ENCODE results near the gene PINLYP. TPM values are rescaled to one million over a fixed set of nuclear protein-coding genes. Genes with fewer than 3 reads are reported as not detected.
A peak's percentile ranks its signal among the peaks of the same experiment; 100 is the strongest.

Gene PINLYP
- total RNA-seq, 1 experiment from 2014 or later, result 0.17 TPM

DNA sequence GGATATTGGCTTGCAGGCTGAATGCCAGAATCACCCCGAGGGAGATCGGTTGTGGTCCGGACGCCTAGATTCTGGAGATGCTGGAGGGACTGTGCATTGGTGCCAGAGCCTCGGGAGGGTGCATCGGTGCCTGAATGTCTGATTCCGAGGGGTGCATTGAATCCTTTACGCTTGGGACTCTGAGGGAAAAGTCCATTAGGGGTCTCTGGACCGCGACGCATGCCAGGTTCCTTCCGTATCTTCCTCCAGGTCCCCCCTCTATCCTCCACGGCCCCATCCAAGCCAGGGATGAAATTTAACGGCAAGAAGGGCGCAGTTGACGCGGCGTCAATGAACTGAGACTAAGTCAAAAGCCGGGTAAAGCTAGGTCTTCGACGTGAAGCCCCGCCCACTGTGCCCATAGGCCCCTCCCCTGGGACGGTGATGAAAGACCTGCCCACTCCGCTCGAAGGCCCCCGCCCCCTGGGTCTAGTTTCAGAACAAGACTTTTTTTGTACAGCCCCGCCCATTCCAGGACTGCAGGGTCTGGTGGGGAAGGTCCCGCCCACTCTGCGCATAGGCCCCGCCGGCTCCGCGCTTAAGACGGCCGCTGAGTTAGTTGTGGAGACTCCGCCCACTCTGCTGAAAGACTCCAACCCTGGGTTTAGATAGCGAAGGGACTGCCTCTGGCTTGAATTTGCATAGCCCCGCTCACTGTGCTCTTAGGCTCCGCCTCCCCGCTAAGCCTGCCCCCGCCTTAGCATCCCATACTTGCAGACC is 41.9 kb upstream of the PINLYP start:
- peak overlapping the region; percentile 74 for H3K9ac ChIP-seq (ENCODE audit: low read length)

More for the DNA sequence above, 41.9 kb upstream of the PINLYP start:
- peak overlapping the region; percentile 100 for H3K4me2 ChIP-seq (ENCODE audit: low read length)
- ChIA-PET CTCF (interaction anchor here (0.9 to 3.2 kb wide), 8 partner anchors 13 to 178 kb away, joined by 3 to 18 read pairs (median 4); no protein-coding TSS in a partner anchor), RAD21 (ENCODE audit: low non-redundant PET in 1 of 2, low total read pairs in 2 of 2, uncharacterized antibody in 2 of 2, unreplicated experiment in 2 of 2) (interaction anchor here in 1 of 2 experiments (1.2 kb wide), 1 partner anchor 14 kb away, joined by 3 read pairs; no protein-coding TSS in a partner anchor), POLR2A (interaction anchor here (0.7 to 1.4 kb wide), 6 partner anchors 13 to 224 kb away, joined by 3 to 5 read pairs (median 4); no protein-coding TSS in a partner anchor)
- no peaks in the 10 kb centered on the region for H3K9me3 ChIP-seq (ENCODE audit: control insufficient read depth in 1 of 2, insufficient read depth in 1 of 2, low read depth in 1 of 2, low read length in 2 of 2)
- peak; percentile 76 for ATAC-seq
- H3K27me3 ChIP-seq (ENCODE audit: insufficient read depth, low read length), result no peaks in the 10 kb centered on the region
- TF ChIP-seq EGR1 (IDR thresholded peaks at IDR 0.05; ENCODE audit: low read depth) (peak; percentile 57), YY1 (IDR thresholded peaks at IDR 0.05; ENCODE audit: extremely low read depth, insufficient replicate concordance, low read depth, low read length) (no peak), POLR2A (IDR thresholded peaks at IDR 0.05; ENCODE audit: borderline replicate concordance, extremely low read depth, insufficient read depth, insufficient read length) (no peak), SP1 (IDR thresholded peaks at IDR 0.05; ENCODE audit: low read depth) (peak; percentile 56), RAD21 (IDR thresholded peaks at IDR 0.05; ENCODE audit: low read depth) (no peak)
- TF ChIP-seq, protein P1, sequence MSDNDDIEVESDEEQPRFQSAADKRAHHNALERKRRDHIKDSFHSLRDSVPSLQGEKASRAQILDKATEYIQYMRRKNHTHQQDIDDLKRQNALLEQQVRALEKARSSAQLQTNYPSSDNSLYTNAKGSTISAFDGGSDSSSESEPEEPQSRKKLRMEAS (IDR thresholded peaks at IDR 0.05), result no peak
- TF ChIP-seq, protein P2, sequence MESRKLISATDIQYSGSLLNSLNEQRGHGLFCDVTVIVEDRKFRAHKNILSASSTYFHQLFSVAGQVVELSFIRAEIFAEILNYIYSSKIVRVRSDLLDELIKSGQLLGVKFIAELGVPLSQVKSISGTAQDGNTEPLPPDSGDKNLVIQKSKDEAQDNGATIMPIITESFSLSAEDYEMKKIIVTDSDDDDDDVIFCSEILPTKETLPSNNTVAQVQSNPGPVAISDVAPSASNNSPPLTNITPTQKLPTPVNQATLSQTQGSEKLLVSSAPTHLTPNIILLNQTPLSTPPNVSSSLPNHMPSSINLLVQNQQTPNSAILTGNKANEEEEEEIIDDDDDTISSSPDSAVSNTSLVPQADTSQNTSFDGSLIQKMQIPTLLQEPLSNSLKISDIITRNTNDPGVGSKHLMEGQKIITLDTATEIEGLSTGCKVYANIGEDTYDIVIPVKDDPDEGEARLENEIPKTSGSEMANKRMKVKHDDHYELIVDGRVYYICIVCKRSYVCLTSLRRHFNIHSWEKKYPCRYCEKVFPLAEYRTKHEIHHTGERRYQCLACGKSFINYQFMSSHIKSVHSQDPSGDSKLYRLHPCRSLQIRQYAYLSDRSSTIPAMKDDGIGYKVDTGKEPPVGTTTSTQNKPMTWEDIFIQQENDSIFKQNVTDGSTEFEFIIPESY (IDR thresholded peaks at IDR 0.05; ENCODE audit: extremely low read depth, insufficient replicate concordance, low read length), result no peak
- TF ChIP-seq, protein P3, sequence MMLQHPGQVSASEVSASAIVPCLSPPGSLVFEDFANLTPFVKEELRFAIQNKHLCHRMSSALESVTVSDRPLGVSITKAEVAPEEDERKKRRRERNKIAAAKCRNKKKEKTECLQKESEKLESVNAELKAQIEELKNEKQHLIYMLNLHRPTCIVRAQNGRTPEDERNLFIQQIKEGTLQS (IDR thresholded peaks at IDR 0.05), result no peak
- H3K9me2 ChIP-seq (ENCODE audit: insufficient read depth), result no peaks in the 10 kb centered on the region
- no peak overlapping the region for H2AFZ ChIP-seq (ENCODE audit: low read depth, low read length, poor library complexity, severe bottlenecking)
- peaks cover 27 to 47% of the 10 kb centered on the region in 2 experiments for H3K4me1 ChIP-seq (ENCODE audit: control insufficient read depth in 1 of 2, insufficient read depth in 2 of 2, low read length in 2 of 2)
- H3K36me3 ChIP-seq (ENCODE audit: control insufficient read depth in 1 of 2, insufficient read depth in 2 of 2, low read length in 2 of 2), result peaks cover 0 to 4% of the 10 kb centered on the region in 2 experiments; a peak in 1 of 4 replicates
- intact Hi-C loops (cut with micrococcal nuclease), result loop anchor here (10.0 kb wide), 1 partner anchor 131 kb away; no protein-coding TSS in a partner anchor
- peak overlapping the region; percentile 95 for H3K27ac ChIP-seq (ENCODE audit: low read depth, low read length)
- peak overlapping the region; percentile 62 to 70 for H3K4me3 ChIP-seq (replicated peaks in 1 of 2; ENCODE audit: low read depth in 1 of 2, low read length in 2 of 2)
- no peaks in the 10 kb centered on the region for H3K79me2 ChIP-seq (ENCODE audit: insufficient read depth, low read length)
- DNase-seq (ENCODE audit: low read depth, low spot score), result peak; percentile 98
- BruUV-seq (replicated peaks), result no TSS peak
- H4K20me1 ChIP-seq (ENCODE audit: insufficient read depth), result no peaks in the 10 kb centered on the region

Measured in HCT116 (cell line).